ENCODE measurements around the gene ACTR2.

Gene ACTR2

DNA sequence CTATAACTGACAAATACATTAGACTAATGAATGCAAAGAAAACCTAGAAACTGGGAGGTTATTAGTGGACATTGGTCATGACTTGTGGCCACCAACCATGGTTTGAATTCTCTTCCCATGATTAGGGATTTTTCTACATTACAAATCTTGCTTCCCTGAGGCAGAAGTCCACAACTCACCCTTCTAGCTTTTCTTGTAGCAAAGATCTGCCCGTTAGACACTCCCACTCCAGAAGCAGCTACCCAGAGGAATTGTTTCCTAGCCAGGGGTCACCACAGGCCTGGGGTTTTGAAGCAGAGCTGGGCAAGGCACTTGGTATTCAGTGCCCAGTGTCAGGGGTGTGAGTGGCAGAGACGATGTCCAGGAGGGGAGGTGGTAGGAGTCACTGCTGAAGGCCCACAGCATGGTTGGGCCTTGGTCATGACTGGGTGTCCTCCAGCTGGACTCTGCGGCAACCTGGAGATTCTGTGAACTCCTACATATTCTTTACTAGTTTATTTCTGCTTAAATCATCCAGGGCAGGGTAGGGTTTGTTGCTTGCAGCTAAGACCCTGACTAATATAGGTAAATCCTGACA, 54.9 kb downstream of the ACTR2 start:
- H3K4me3 ChIP-seq (ENCODE audit: low read depth, low read length), result no peak overlapping the region
- in situ Hi-C loops (cut with HindIII; ENCODE audit: low sequenced_read_pairs), result loop anchor here (25.0 kb wide), 1 partner anchor 255 kb away; no protein-coding TSS in a partner anchor
- no peak for TF ChIP-seq CTCF (IDR thresholded peaks at IDR 0.05; ENCODE audit: low read depth, low read length, missing control alignments)
- DNase-seq (ENCODE audit: low read depth), result no peak

GRCh38 chr2:65287364-65287763, 59.7 kb downstream of the ACTR2 start:
- no peak for DNase-seq (ENCODE audit: low read depth)
- H3K4me3 ChIP-seq (ENCODE audit: low read depth, low read length), result no peak overlapping the region
- TF ChIP-seq CTCF (IDR thresholded peaks at IDR 0.05; ENCODE audit: low read depth, low read length, missing control alignments), result no peak
- in situ Hi-C loops (cut with HindIII; ENCODE audit: low sequenced_read_pairs), result loop anchor here (25.0 kb wide), 1 partner anchor 250 kb away; no protein-coding TSS in a partner anchor

DNA sequence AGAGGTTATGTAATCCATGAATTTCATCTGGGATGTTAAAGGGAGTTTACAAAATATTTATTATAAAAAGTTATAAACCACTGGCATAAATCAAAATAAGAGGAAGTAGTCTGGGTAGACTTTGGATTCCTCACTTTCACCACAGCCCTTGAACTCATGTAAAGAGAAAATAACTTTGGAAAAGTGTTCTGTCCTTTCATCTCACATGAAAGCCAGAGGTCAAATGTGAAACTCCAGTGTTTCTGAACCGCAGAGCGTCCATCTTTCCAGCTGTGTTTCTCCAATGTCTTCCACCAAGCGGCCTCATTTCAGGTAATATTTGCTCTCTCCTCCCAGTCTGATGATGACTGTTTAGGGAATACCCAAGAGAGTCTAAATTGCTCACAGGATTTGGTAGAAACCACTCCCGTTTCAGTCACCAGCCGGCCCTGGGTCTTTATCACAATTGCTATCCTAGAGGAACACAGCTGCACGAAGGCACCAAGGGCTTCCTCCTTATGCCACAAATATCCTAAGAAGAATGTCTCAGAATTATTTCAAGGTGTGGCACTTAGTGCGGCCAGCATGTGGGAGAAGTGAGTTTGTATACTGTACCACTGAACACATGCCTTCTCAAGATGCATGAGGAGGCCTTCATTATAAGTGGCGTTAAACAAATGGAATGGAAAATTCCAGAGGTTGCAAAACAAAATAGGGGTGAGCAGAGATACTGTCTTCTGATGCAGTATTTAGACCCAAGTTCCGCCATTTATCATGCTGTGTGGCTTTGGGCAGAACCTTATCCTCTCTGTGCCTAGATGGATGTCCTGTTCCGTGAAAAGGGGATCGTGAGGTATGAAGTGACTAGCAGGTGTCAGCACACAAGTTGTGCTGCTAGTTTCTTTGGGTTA, 63.8 kb downstream of the ACTR2 start:
- DNase-seq (ENCODE audit: low read depth), result no peak
- TF ChIP-seq CTCF (IDR thresholded peaks at IDR 0.05; ENCODE audit: low read depth, low read length, missing control alignments), result no peak
- H3K4me3 ChIP-seq (ENCODE audit: low read depth, low read length), result no peak overlapping the region
- in situ Hi-C loops (cut with HindIII; ENCODE audit: low sequenced_read_pairs), result loop anchor here (25.0 kb wide), 1 partner anchor 246 kb away; no protein-coding TSS in a partner anchor

- H3K4me3 ChIP-seq (ENCODE audit: low read depth, low read length), result no peak overlapping the region
- no peak for DNase-seq (ENCODE audit: low read depth)
- in situ Hi-C loops (cut with HindIII; ENCODE audit: low sequenced_read_pairs), result loop anchor here (25.0 kb wide), 1 partner anchor 245 kb away; no protein-coding TSS in a partner anchor
- TF ChIP-seq CTCF (IDR thresholded peaks at IDR 0.05; ENCODE audit: low read depth, low read length, missing control alignments), result no peak
Measured at GRCh38 chr2:65292106-65292400, 64.4 kb downstream of the ACTR2 start.

- DNase-seq (ENCODE audit: low read depth), result no peak
- TF ChIP-seq CTCF (IDR thresholded peaks at IDR 0.05; ENCODE audit: low read depth, low read length, missing control alignments), result no peak
- in situ Hi-C loops (cut with HindIII; ENCODE audit: low sequenced_read_pairs), result loop anchor here (25.0 kb wide), 1 partner anchor 245 kb away; no protein-coding TSS in a partner anchor
- no peak overlapping the region for H3K4me3 ChIP-seq (ENCODE audit: low read depth, low read length)
Measured at GRCh38 chr2:65292461-65293011, 64.9 kb downstream of the ACTR2 start.

DNA sequence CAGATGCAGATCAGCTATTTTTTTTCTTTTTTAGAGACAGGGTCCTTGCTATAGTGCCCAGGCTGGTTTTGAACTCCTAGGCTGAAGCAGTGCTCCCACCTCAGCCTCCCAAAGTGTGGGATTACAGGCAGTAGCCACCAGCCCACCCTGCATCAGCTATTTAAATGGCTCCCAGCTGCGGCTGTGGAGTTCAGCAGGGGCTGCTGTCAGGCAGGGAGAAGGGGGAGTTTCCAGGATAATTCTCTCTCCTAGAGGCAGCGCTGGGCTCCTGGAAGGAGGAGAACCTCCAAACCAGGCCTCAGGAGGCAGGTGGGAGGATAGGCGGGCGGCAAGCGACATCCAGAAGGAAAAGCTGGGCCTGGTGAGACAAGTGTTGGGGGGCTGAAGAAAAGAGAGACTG, 65.7 kb downstream of the ACTR2 start:
- in situ Hi-C loops (cut with HindIII; ENCODE audit: low sequenced_read_pairs), result loop anchor here (25.0 kb wide), 1 partner anchor 244 kb away; no protein-coding TSS in a partner anchor
- no peak for TF ChIP-seq CTCF (IDR thresholded peaks at IDR 0.05; ENCODE audit: low read depth, low read length, missing control alignments)
- DNase-seq (ENCODE audit: low read depth), result no peak

More for the DNA sequence above, 65.7 kb downstream of the ACTR2 start:
- H3K4me3 ChIP-seq (ENCODE audit: low read depth, low read length), result no peak overlapping the region

Data from astrocyte of the cerebellum (primary cell).